NT2/D1 (cell line): Measurements from ENCODE around the gene ZC3H12D.

Experiments
- SUZ12 ChIP-seq: IDR thresholded peaks from 2 replicates; pipeline ENCODE4 v1.6.1; 2011; ENCODE audit not compliant: insufficient read length, insufficient read depth; ENCODE audit errors: extremely low read depth
- YY1 ChIP-seq: IDR thresholded peaks from 2 replicates; pipeline ENCODE4 v1.6.1; 2011; ENCODE audit not compliant: insufficient read length, insufficient read depth
- ZNF274 ChIP-seq: IDR thresholded peaks from 2 replicates; pipeline ENCODE4 v1.6.1; 2011; ENCODE audit warnings: mild to moderate bottlenecking, low read depth, low read length

DNA sequence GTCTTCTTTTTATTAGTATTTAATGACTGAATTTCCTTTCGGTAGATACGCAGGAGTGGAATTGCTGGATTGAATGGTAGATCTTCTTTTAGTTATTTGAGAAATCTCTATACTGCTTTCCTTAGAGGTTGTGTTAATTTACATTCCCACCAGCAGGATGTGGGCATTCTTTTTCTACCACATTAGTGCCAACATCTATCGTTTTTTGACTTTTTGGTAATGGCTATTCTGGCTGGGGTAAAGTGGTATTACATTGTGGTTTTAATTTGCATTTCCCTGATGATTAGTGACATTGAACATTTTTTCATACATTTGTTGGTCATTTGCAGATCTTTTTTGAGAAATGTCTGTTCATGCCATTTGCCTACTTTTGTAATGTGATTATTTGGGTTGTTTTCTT lies 47.6 kb downstream of the ZC3H12D start:
- no peak for TF ChIP-seq YY1
- TF ChIP-seq ZNF274: no peak
- TF ChIP-seq SUZ12: no peak
